ENCODE measurements around the gene PDILT.
"Not testable (repeated sequence)": the region's sequence is repeated elsewhere in the genome, so short reads cannot be mapped to it uniquely, and the experiment has no call there.

Gene PDILT

DNA sequence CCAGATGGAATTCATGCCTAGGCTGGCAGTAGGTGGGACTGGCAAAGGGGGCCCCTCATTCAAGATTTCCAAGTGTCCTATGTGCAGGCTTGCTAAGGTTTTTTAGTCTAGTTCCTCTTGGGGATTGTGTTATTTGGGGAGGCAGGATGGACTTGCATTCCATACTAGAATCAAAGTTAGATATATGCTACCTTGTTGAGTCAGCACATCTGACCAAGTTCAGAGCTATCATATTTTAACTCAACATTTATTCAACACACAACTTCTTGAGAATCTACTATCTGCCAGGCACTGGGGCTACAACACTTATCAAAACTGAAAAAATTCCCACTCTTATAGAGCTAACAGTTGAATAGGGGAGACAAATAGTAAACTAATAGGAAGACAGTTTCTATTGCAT, 83.9 kb downstream of the PDILT start:
- DNase-seq: no peak

DNA sequence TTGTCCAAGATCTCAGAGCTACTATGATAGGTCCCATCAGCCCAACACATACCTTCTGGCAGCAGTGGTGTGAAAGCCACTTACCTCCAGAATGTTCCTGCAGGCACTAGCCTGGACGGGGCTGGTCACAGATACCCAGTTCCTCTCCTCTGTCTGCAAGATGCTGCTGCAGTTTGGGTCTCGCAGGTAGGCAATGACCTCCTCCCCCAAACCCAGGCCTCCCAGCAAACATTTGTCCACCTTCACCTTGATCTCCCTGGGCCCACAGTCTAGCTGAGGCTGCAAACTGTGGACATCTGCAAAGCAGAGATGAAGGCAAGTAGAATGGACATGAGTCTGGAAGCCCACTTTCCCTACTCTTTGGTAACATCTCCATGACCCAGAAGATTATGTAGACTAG, 84.4 kb downstream of the PDILT start:
- DNase-seq: no peak

DNA sequence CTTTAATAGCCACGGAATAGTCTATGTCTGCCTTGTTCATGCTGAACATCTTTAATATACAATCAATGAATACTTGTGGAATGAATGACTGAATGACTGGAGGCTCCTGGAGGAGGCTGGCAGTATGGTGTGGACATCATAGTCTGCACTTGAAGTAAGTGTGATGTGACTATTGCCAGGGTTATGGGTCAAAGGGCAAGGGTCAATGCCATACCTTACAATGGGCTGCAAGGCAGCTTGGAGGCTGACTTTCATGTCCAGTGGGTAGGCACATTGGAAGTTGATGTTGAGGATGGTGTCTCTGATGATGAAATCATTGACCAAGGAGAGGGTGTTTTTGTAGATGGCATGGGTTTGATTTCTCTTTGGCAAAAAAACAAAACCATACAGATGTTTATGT, 85.1 kb downstream of the PDILT start:
- no peak for DNase-seq

DNA sequence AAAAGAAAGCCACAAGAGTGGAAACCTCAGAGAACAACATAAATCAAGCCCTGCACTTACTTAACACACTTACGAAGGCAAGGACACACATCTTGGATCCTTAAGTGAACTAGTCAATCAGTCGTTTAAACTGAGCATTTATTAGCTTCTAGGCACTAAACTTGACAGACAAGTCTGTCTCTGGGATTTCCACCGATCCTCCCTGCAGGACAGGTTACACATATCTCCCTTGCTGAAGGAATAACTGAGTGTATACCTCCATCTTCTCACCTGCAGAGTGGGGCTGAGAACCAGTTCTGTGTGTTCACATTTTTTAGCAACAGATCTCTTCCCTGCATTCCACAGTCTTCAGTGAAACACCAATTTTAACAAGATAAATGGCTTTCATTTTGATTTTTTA, 86.1 kb downstream of the PDILT start:
- DNase-seq: no peak

DNA sequence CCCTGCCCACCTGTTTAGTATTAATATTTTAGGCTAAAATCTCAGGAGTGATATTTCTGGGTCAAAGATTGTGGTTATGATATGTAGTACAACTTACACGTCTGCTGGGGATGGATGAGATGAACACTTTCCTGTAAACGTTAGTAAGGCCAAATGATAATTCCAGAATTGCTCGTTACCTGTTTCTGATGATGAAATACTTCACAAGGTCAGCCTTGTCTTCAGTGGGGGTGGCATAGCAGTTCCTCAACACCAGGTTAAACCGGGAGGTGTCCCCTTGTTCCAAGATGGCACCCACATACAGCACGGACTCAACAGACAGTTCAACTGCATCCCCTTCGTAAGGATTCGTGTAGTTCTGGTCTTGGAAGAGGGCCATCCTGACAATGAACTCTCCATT, 86.5 kb downstream of the PDILT start:
- DNase-seq: no peak

DNA sequence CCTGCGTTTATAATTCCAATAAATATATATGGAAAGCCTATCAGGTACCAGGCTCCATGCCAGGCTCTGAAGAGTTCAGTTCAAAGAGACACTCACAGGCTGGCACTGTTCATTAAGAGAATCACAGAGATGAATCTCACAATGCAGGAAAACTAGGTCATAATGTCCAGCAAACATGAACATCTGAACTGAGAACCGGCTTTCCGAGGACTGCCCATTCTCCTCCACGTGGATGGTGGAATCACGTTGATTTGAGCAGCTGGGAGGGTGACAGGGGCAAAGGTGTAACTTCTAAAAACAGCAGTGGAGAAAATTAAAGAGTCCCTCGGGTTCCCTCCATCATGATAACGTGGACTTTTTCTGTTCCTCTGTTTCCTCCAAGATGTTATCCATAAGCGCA, 87.4 kb downstream of the PDILT start:
- DNase-seq: no peak

DNA sequence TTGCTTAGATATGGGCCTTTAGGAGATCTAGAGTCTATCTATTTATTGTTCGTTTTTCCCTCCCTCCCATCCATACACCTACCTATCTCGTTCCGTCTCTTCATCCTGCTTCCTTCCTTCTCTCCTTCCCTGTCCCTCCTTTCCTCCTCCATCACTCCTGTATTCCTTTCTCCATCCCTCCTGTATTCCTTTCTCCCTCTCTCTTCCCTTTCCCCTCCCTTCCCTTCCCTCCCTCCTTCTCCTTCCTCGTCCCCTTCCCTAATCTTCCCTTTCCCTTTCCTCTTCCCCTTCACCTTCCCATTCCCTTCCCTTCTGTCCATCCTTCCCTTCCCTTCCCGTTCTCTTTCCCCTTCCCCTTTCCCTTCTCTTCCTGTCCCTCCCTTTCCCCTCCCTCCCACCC, 87.8 kb downstream of the PDILT start:
- DNase-seq: no peak

DNA sequence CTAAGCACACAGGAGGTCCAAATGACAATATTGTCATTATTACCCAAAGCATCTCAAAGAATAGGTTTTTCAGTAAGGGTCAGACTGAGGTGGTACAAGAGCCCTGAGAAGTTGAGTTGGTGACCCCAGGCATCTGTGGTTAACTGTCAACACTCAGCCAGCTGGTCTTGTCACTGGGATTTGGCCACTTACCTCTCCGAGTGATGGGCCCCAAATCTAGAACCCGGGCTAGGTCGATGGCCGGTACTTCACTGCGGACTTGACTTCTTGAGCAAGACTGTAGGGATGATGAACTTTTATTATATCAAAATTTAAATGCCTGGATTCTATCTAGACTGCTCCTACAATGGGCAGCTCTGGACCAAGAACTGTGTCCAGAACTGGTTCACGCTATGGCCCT, 88.8 kb downstream of the PDILT start:
- DNase-seq: no peak

DNA sequence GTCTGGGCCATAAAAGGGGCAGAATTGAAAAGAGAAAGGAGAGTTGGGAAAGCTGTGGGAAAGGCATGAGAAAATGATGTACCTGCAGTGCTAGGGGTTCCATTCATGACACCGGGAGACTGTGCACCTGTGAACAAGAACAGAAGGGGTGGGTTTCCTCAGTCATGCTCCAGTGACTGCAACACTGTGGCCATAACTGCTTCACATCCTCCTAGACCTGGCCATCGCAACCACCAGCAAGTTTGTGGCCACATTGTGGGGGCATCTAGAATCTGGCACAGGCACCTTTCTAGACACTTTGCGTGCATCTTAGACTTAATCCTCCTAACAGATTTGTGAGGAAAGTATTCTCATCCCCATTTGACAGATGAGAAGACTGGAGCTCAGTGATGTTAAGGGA, 90.0 kb downstream of the PDILT start:
- no peak for DNase-seq

DNA sequence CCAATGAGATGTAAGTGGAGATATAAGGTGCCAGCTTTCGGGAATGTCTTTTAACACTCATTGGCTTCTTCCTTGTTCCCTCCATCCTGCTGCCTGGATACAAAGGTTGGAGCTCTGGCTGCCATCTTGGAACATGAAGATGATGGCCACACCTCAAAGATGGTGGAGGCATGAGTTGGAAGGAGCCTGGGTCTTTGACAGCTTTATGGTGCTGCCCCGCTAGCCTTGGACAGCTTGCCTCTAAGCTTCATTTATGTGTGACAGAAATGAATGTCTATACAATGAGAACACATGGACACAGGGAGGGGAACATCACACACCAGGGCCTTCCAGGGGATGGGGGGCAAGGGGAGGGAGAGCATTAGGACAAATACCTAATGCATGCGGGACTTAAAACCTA, 90.8 kb downstream of the PDILT start:
- DNase-seq: no peak

DNA sequence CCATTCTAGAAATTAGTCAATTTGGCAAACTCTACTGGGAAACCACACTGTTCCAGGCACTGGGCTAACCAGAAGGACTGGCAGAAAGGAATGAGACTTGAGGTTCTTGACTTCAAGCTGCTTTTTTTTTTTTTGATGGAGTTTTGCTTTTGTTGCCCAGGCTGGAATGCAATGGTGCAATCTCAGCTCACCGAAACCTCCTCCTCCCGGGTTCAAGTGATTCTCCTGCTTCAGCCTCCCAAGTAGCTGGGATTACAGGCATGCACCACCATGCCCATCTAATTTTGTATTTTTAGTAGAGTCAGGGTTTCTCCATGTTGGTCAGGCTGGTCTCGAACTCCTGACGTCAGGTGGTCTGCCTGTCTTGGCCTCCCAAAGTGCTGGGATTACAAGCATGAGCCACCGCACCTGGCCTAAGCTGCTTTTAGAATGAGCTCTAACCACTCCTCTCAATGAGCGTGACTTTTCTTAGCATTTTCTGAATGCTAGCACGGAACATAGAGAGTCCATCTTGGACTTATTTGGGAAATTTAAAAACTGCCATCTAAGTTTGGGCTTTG, 91.9 kb downstream of the PDILT start:
- not testable (repeated sequence) for DNase-seq

DNA sequence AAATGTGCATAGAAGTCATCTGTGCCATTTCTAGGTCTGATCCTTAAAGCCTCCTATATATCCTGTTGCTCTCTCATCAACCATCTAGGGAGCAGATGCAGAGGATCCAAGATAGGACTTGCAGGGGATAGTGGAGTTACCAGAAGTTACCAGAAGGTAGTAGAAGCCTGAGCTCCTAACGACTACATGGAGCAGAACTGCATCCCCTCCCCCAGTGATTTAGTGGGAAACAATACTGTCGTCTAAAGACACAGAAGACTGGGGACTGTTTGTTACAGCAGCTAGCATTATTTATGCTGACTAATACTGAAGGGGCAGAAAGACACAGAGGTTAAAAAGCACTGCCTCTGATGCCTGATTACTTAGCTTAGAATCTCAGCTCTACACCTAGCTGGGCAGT, 93.0 kb downstream of the PDILT start:
- no peak for DNase-seq

DNA sequence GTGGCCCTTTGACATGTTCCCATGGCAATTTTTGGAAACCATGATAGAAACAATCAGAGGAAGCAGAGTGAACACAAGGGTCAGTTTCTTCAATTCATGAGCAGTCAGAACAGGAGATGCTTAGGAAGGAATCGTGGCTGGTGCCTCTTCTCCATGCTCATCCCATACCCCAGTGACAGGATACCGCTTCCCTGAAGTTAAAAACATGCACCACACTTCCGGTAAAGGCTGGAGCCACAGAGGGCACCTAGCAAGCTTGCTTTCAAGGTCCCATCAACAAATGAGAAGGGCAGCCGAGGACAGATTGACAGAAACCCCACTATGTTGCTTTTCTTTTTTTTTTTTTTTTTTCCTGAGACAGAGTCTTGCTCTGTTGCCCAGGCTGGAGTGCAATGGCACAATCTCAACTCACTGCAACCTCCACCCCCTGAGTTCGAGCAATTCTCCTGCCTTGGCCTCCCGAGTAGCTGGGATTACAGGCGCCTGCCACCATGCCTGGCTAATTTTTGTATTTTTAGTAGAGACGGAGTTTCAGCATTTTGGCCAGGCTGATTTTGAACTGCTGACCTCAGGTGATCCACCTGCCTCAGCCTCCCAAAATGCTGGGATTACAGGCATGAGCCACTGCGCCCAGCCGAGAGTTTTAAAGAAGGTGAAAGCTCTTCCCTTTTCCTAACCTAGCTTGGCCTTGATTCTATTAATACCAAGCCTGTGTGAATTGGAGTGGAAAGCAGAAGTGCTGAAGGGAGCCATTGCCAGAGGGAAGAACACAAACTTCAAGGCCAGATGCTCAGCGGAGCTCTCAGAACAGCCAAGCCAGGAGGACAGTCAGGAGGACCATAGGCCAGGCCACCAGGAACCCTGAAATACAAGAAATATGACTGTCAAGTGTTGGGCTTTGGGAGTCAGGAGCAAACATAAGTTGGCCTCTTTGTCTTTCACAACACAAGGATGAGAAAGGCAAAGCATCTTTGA, 93.8 kb downstream of the PDILT start:
- DNase-seq: no peak

DNA sequence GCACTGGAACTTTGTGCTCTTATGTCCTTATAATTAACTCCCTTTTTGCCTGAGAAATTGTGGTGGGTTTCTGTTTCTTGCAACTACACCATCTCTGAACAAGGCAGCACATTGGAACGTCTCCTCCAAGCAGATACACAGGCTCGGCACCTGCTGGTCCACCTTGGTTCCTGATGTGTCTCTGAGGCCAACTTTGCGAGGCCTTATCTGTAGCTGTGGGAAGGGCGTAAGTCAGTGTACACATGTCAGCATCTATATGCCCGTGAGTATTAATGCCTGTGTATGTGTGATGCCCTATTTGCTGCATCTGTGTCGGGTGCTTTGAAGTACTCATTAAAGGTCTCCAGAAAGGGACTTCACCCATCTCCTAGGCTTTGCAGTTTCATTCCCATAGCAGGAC, 94.8 kb downstream of the PDILT start:
- no peak for DNase-seq

All from KG1 (cell line).